GM08714 (cell line): ENCODE results near the gene APOB.

Experiments used
- H3K4me3 ChIP-seq: fragments of 200-500 bp; sonication (Bioruptor generic); 2 replicates; pipeline ENCODE4 v1.5.1; 2014; ENCODE audit warnings: mild to moderate bottlenecking, low read length, inconsistent platforms
- ZNF274 ChIP-seq: IDR thresholded peaks from 2 replicates; pipeline ENCODE4 v1.6.1; 2012; ENCODE audit warnings: mild to moderate bottlenecking, low read depth, low read length

Gene APOB

DNA sequence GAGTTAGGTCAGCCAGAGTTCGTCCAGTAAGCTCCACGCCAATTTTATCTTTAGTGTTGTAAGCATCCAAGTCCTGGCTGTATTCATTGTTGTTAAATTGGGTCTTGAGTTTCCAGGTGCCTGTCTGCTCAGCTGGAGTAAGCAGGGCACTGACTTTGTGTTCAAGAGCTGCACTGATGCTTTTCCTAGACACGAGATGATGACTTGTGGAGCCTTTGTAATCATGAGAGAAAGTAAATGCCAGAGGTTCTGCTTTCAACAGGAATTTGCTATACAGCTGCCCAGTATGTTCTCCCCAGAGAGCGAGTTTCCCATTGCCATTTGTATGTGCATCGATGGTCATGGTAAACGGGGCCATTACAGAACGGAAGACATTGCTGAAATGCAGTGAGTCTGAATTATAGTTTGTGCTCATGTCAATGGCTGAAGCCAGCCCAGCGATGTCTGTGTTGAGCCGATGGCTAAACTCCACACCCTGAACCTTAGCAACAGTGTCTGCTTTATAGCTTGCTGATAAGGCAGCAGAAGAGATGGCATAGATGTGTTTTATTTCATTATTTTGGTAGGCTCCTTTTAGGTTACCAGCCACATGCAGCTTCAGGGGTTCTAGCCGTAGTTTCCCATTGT, 32.9 kb downstream of the APOB start:
- TF ChIP-seq ZNF274: no peak
- no peak overlapping the region for H3K4me3 ChIP-seq

DNA sequence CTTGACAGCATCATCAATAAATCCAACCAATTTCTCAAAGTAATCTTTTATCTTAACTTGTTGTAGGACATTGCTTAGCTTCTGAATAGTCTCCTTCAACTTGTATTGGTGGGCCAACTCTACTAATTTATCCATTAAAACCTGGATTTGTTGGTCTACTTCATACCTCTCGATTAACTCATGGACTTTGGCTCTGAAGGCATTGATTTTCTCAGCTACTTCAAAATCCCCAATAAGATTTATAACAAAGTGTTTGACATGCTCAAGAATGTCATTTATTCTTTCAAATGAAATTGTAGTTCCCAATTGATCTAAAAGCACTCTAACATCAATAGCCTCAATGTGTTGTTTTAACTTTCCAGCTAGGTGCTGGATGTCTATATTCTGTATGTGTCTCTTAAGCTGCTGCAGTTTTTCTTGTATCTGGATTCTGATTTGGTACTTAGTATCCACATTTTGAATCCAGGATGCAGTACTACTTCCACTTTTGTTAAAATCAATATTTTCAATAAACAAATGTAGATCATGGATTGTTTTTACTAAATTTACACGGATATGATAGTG, 34.1 kb downstream of the APOB start:
- no peak for TF ChIP-seq ZNF274

DNA sequence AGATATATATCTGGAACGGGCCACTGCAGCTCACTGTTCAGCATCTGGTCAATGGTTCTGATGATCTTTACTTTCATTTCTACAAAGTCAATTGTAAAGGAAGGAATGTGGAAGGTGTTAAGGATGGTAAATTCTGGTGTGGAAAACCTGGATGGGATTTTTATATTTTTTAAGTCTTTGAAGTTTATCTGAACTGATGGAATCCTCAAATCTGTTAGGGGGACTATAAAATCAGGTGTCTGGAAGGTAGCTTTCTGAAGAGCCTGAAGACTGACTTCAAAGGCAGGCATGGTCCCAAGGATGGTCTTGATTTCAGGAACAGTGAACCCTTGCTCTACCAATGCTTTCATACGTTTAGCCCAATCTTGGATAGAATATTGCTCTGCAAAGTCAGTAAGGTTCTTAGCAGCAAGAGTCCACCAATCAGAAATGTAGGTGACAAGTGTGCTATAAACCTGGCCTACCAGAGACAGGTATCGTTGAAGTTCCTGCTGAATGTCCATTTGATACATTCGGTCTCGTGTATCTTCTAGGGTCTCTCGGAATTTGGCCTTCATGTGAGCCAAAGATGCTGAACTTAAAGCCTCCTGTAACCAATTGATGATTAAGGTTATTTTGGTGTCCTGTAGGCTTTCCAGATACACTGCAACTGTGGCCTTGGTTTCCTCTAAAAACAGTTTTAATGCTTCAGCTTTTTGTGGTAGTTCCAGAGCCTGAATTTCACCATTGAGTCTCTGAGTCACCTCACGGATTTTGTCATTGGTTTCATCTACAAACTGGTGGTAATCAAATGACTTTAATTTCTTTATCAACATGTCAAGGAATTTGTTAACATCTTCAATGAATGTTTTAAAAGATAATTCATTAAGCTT, 34.8 kb downstream of the APOB start:
- no peak for TF ChIP-seq ZNF274
- no peak overlapping the region for H3K4me3 ChIP-seq

More for the DNA sequence above, 34.1 kb downstream of the APOB start:
- H3K4me3 ChIP-seq: no peak overlapping the region

DNA sequence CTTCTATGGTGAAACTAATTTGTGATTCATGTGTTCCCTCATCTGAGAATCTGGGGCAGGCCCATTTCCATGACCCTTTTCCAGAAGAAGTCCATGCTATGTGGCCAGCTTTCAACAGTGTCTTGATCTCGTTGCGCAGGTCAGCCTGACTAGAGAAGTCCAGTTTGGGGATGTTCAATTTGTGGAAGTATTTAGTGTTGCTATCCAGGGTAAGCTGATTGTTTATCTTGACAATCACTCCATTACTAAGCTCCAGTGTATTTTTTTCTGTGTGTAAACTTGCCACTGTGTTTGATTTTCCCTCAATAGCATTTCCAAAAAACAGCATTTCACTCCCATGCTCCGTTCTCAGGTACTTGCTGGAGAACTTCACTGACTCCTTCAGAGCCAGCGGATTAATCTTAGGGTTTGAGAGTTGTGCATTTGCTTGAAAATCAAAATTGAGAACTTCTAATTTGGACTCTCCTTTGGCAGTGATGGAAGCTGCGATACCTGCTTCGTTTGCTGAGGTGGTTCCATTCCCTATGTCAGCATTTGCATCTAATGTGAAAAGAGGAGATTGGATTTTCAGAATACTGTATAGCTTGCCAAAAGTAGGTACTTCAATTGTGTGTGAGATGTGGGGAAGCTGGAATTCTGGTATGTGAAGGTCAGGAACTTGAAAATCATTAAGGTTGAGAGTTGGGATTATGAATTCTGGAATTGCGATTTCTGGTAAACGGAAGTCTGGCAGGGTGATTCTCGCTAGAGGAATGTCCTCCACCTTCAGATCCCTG, 35.7 kb downstream of the APOB start:
- H3K4me3 ChIP-seq: no peak overlapping the region
- TF ChIP-seq ZNF274: no peak

DNA sequence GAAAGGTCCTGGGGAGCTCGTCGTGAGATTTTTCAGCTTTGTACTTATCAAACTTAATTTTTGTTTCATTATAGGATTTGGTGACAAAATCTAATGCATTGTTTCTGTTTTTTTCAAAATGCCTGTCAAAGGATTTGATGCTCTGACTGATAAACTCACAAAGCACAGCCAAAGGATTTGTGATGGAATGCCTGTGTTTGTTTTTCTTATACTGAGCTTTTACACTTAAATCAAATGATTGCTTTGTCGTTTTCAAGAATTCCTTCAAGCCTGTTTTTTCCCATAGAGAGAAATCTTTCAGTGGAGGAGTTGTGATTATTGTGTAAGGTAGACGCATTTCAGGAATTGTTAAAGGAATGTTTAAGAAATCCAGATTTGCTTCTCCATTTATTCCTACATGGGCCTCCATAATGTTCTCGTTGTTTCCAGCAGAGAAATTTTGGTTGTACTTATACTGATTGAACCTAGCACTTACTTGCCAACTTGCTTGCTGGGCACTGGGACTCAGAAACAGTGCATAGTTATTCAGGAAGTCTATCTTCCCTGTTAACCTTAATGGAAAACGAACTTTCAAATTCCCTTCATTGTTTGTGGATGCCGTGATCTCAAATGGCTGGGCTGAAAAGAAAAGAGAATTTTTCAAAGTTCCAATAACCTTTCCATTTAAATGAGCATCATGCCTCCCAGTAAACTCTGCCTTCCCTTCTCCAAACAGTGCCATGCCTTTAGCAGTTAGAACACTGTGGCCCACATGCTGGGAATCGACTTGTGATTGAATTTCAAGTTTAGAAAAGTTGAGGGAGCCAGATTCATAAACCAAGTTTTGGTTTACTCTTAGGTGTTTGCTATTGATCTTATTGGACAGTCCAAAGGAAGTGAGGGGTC, 36.5 kb downstream of the APOB start:
- no peak for TF ChIP-seq ZNF274
- H3K4me3 ChIP-seq: no peak overlapping the region

DNA sequence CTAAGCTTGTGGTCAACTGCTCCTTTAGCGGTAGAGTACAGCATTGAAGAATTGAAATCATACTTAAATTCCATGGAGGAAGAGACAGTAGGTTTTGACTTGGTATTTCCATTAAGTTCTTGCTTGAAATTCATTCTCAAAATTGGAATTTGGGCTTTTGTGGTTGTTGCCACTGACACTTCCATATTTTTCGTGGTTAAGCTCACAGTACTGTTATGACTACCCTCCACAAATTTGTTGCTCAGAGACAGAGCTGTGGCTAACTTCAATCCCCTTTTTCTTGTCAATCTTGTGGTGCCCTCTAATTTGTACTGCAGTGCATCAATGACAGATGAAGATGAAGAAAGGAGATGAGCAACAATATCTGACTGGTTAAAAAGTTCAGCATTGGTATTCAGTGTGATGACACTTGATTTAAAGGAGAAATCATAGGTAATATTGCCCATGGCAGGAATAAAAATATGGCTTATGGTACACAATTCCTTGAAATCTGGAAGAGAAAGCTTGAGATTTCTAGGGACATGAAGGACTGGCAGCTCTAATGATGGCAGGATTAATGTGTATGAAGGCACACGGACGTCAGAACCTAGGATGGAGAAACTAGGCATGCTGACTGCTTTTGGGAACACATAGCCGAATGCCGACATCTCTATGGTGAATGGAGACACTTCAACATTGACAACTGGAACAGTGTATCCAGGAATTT, 37.3 kb downstream of the APOB start:
- no peak for TF ChIP-seq ZNF274
- no peak overlapping the region for H3K4me3 ChIP-seq

DNA sequence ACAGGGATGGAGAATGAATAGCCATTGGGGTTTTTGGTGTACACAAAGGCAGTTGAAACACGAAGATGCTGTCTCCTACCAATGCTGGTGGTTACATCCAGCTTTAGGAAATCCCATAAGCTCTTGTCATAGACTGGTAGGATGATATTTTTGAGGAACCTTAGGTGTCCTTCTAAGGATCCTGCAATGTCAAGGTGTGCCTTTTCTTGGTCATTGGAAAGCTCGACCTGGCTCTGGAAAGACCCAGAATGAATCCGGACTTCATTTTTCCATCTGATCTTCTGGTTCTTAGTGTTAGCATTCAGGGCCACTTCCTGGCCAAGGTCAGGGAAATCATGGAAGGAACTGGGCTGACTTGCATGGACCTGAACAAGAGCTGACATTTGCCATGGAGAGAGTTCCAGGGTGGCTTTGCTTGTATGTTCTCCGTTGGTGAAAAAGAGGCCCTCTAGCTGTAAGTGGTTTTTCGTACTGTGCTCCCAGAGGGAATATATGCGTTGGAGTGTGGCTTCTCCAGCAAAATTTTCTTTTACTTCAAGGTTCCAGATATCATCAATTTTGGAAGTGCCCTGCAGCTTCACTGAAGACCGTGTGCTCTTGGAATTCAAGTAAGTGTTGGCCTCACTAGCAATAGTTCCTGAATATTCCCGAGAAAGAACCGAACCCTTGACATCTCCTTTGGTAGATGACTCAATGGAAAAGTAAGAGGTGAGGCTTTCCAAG, 38.0 kb downstream of the APOB start:
- no peak for TF ChIP-seq ZNF274

DNA sequence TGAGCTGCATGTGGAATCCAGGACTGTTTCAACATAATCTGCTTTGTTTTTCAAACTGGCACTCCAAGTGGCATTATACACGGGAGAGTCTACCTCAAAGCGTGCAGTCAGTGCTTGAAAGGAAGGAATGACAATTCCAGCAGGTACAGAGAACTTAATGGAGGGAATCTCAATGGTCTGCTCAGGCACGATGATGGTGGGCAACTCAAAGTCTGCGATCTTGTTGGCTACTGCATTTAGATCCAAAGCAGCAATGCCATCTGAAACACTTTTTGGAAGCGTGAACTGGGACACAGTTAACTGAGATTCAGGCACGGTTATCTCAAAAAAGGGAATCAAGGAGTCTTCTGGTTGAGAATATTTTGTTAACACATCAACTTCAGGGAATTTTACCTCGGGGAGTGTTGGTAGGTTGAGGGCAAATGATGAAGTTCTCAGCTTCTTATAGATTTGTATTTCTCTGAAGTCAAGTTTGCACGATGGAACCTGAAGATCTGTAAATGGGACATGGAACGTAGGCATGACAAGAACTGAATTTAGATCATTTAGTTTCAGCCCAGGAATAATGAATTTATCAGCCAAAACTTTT, 38.7 kb downstream of the APOB start:
- no peak overlapping the region for H3K4me3 ChIP-seq
- no peak for TF ChIP-seq ZNF274

More for the DNA sequence above, 38.0 kb downstream of the APOB start:
- no peak overlapping the region for H3K4me3 ChIP-seq

DNA sequence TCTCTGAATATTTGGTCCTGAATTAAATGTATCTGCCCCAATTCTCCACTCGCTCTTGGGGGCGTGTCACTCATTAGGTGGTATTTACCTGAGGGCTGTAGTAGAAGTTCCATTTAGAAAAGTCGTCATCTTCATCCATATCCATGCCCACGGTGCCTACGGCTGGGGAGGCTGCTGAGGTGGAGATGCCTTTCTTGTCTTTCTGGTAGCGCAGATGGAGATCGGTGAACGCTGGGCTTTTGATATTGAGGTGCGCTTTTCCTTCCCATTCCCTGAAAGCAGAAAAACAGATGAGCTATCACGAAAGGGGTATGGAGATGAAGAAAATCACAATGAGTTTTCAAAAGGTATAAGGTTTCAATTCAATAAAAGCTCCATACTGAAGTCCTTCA, 39.7 kb downstream of the APOB start:
- no peak overlapping the region for H3K4me3 ChIP-seq
- TF ChIP-seq ZNF274: no peak

DNA sequence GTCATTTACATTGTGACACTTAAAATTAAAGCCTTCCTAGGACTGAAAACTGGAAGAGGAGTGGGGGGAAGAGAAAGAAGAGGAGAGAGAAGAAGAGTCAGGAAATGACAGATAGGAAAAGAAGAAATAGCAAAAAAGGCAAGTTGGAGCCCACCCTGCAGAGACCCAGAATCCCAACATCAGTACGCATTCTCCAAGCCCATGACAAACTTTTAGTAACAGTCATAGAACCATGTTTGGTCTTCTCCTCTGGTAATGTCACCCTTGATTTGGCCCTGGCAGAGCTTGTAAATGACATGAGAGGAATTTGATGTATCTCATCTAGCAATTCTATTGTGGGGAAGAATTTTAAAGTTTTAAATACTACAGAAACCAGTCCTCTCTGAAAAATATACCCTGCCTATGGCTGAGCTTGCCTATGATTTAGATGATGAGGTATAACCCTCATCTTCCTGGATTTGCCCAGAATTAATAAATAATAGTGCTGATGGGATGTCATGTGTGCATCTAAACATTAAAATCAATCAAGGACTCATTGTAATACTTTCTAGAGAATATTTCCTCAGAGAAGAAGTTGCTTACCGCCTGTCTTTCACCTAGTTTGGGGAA, 40.2 kb downstream of the APOB start:
- no peak overlapping the region for H3K4me3 ChIP-seq
- no peak for TF ChIP-seq ZNF274

DNA sequence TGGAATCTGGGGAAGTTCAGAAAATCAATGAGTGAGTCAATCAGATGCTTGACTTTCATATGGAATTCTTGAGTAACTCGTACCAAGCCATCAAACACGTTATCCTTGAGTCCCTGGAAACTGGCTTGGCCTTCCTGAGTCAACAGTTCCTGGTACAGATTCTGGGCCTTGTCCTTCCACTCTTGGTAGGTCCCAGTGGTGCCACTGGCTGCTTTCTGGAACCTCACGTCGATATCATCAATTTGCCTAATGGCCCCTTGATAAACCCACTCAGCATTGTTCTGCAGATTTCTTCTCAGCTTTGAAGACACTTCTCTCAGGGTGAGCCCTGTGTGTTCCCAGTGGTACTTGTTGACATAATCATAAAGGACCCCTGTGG, 41.1 kb downstream of the APOB start:
- no peak overlapping the region for H3K4me3 ChIP-seq

More for the DNA sequence above, 41.1 kb downstream of the APOB start:
- TF ChIP-seq ZNF274: no peak
